GM19099 (cell line): Measurements from ENCODE around the gene MACIR.

Source experiments
- POLR2A ChIP-seq: IDR thresholded peaks from 3 replicates; pipeline ENCODE4 v1.6.1; 2011; ENCODE audit warnings: low read depth; ENCODE audit not compliant: insufficient read length; ENCODE audit errors: extremely low read depth

Gene MACIR

GRCh38 chr5:103307470-103307869 is 48.9 kb downstream of the MACIR start:
- no peak for TF ChIP-seq POLR2A

GRCh38 chr5:103308774-103309173 is 50.2 kb downstream of the MACIR start:
- TF ChIP-seq POLR2A: no peak

GRCh38 chr5:103313056-103313455 is 54.5 kb downstream of the MACIR start:
- no peak for TF ChIP-seq POLR2A

GRCh38 chr5:103315455-103315854 is 56.9 kb downstream of the MACIR start:
- TF ChIP-seq POLR2A: no peak

- TF ChIP-seq POLR2A: no peak
Measured at GRCh38 chr5:103327451-103327850, 68.9 kb downstream of the MACIR start.

GRCh38 chr5:103327893-103328292 is 69.3 kb downstream of the MACIR start:
- no peak for TF ChIP-seq POLR2A
